ENCODE data around the gene TIMP2.
"Not testable (repeated sequence)": the region's sequence is repeated elsewhere in the genome, so short reads cannot be mapped to it uniquely, and the experiment has no call there.

The TIMP2 gene

GRCh38 chr17:78903101-78903779, 21.9 kb downstream of the TIMP2 start, which contains the start of gene CEP295NL:
CEP295NL (minus strand) TSS chr17:78903201; CDS start chr17:78901828, 1,373 bp downstream.
- DNase-seq, result peak; percentile 15

GRCh38 chr17:78902231-78902630, 23.0 kb downstream of the TIMP2 start:
- not testable (repeated sequence) for DNase-seq

GRCh38 chr17:78901806-78902205, 23.4 kb downstream of the TIMP2 start:
- no peak for DNase-seq

GRCh38 chr17:78900816-78901215, 24.4 kb downstream of the TIMP2 start:
- no peak for DNase-seq

- no peak for DNase-seq
Observed at GRCh38 chr17:78899361-78900260, 25.6 kb downstream of the TIMP2 start.

GRCh38 chr17:78898947-78899346, 26.2 kb downstream of the TIMP2 start:
- DNase-seq, result no peak

- DNase-seq, result no peak
Observed at GRCh38 chr17:78898075-78898836, 26.9 kb downstream of the TIMP2 start.

GRCh38 chr17:78897664-78898047, 27.5 kb downstream of the TIMP2 start:
- DNase-seq, result no peak

GRCh38 chr17:78896834-78897663, 28.1 kb downstream of the TIMP2 start:
- no peak for DNase-seq

GRCh38 chr17:78896091-78896833, 28.9 kb downstream of the TIMP2 start:
- no peak for DNase-seq

- DNase-seq, result no peak
Observed at GRCh38 chr17:78895322-78895721, 29.9 kb downstream of the TIMP2 start.

- no peak for DNase-seq
Observed at GRCh38 chr17:78893684-78894083, 31.5 kb downstream of the TIMP2 start.

GRCh38 chr17:78892936-78893379, 32.2 kb downstream of the TIMP2 start:
- DNase-seq, result no peak

- DNase-seq, result no peak
Observed at GRCh38 chr17:78892520-78892919, 32.7 kb downstream of the TIMP2 start.

- DNase-seq, result no peak
Observed at GRCh38 chr17:78892062-78892456, 33.1 kb downstream of the TIMP2 start.

GRCh38 chr17:78891406-78892061, 33.7 kb downstream of the TIMP2 start:
- DNase-seq, result no peak

GRCh38 chr17:78890498-78890897, 34.7 kb downstream of the TIMP2 start:
- DNase-seq, result no peak

- DNase-seq, result not testable (repeated sequence)
Observed at GRCh38 chr17:78890096-78890495, 35.1 kb downstream of the TIMP2 start.

GRCh38 chr17:78889531-78889930, 35.7 kb downstream of the TIMP2 start:
- no peak for DNase-seq

- DNase-seq, result no peak
Observed at GRCh38 chr17:78888941-78889518, 36.2 kb downstream of the TIMP2 start.

GRCh38 chr17:78886954-78887353, 38.2 kb downstream of the TIMP2 start:
- DNase-seq, result no peak
